WTC11 (cell line): ENCODE results near the gene DIO3. TPM values are rescaled to one million over a fixed set of nuclear protein-coding genes. Genes with fewer than 3 reads are reported as not detected.

ENCODE experiments used
- ATAC-seq: fragments of 200-7000 bp; cut with Tn5 transposase; 2 replicates; pipeline ENCODE4 v1.10.0; 2021; ENCODE audit warnings: mild to moderate bottlenecking, moderate library complexity
- CTCF ChIA-PET: fragments of 300-600 bp; sonication (Branson Sonifier 250); formaldehyde crosslinking; loops from one replicate; lab custom pipeline; 2021; ENCODE audit warnings: antibody characterized with exemption; lab: Charles Lee
- POLR2A ChIA-PET: fragments of 350-600 bp; sonication (Branson Sonifier 250); formaldehyde crosslinking; loops from one replicate; lab custom pipeline; 2021; ENCODE audit warnings: antibody characterized with exemption; lab: Charles Lee
- DNase-seq: peaks from one replicate; pipeline ENCODE4 v3.0.0; 2021; ENCODE audit warnings: low spot score
- H3K27ac Mint-ChIP-seq: 2 replicates; pipeline ENCODE4 v1.8.0; 2021; ENCODE audit warnings: mixed read lengths
- H3K27me3 Mint-ChIP-seq: 2 replicates; pipeline ENCODE4 v1.8.0; 2021; ENCODE audit warnings: low read depth, mild to moderate bottlenecking, moderate library complexity, mixed read lengths
- H3K36me3 Mint-ChIP-seq: 2 replicates; pipeline ENCODE4 v1.8.0; 2021; ENCODE audit warnings: mixed read lengths
- H3K4me1 Mint-ChIP-seq: 2 replicates; pipeline ENCODE4 v1.8.0; 2022; ENCODE audit warnings: mixed read lengths
- H3K4me3 Mint-ChIP-seq: 2 replicates; pipeline ENCODE4 v1.8.0; 2021; ENCODE audit warnings: mild to moderate bottlenecking, moderate library complexity, mixed read lengths
- H3K9me3 Mint-ChIP-seq: 2 replicates; pipeline ENCODE4 v1.8.0; 2021; ENCODE audit warnings: mixed read lengths
- AFF4 ChIP-seq: sonication (generic); formaldehyde crosslinking; IDR thresholded peaks from 2 replicates; pipeline ENCODE4 v1.8.1; 2023; ENCODE audit warnings: mild to moderate bottlenecking, missing genetic modification reagents, borderline replicate concordance
- CDX4 ChIP-seq: fragments of 250-450 bp; sonication (Bioruptor Pico); IDR thresholded peaks from 2 replicates; pipeline ENCODE4 v1.9.0; 2021; ENCODE audit warnings: moderate library complexity, mild to moderate bottlenecking, inconsistent platforms, borderline replicate concordance
- E2F5 ChIP-seq: sonication (generic); formaldehyde crosslinking; IDR thresholded peaks from 2 replicates; pipeline ENCODE4 v1.8.1; 2022; ENCODE audit warnings: mild to moderate bottlenecking, moderate library complexity, missing genetic modification reagents
- FOXJ3 ChIP-seq: sonication (generic); formaldehyde crosslinking; IDR thresholded peaks from 2 replicates; pipeline ENCODE4 v1.9.0; 2021; ENCODE audit warnings: missing genetic modification reagents, mild to moderate bottlenecking, borderline replicate concordance
- GTF2I ChIP-seq: fragments of 250-450 bp; sonication (Bioruptor Pico); conservative IDR thresholded peaks from 2 replicates; pipeline ENCODE4 v1.4.0; 2021; ENCODE audit warnings: mild to moderate bottlenecking
- IRF2 ChIP-seq: sonication (generic); formaldehyde crosslinking; IDR thresholded peaks from 2 replicates; pipeline ENCODE4 v1.8.0; 2022; ENCODE audit warnings: low read depth, missing genetic modification reagents, borderline replicate concordance
- OVOL2 ChIP-seq: fragments of 250-450 bp; sonication (Bioruptor Pico); IDR thresholded peaks from 2 replicates; pipeline ENCODE4 v1.9.0; 2021; ENCODE audit warnings: mild to moderate bottlenecking, borderline replicate concordance
- PREB ChIP-seq: sonication (generic); formaldehyde crosslinking; IDR thresholded peaks from 2 replicates; pipeline ENCODE4 v1.8.1; 2022; ENCODE audit warnings: mild to moderate bottlenecking, missing genetic modification reagents, moderate library complexity, borderline replicate concordance
- SMAD3 ChIP-seq: sonication (generic); formaldehyde crosslinking; IDR thresholded peaks from 2 replicates; pipeline ENCODE4 v1.8.0; 2022; ENCODE audit warnings: missing genetic modification reagents, mild to moderate bottlenecking, borderline replicate concordance
- SMAD4 ChIP-seq: sonication (generic); formaldehyde crosslinking; IDR thresholded peaks from 2 replicates; pipeline ENCODE4 v1.8.0; 2022; ENCODE audit warnings: mild to moderate bottlenecking, missing genetic modification reagents
- SOX15 ChIP-seq: fragments of 250-450 bp; sonication (Bioruptor Pico); IDR thresholded peaks from 2 replicates; pipeline ENCODE4 v1.9.0; 2021; ENCODE audit warnings: mild to moderate bottlenecking
- USF2 ChIP-seq: sonication (generic); formaldehyde crosslinking; IDR thresholded peaks from 2 replicates; pipeline ENCODE4 v1.8.1; 2023; ENCODE audit warnings: mild to moderate bottlenecking, missing genetic modification reagents, moderate library complexity
- ZBTB21 ChIP-seq: sonication (generic); formaldehyde crosslinking; IDR thresholded peaks from 2 replicates; pipeline ENCODE4 v1.8.1; 2023; ENCODE audit warnings: mild to moderate bottlenecking, missing genetic modification reagents, borderline replicate concordance
- ZNF671 ChIP-seq: fragments of 250-450 bp; sonication (Bioruptor Pico); IDR thresholded peaks from 2 replicates; pipeline ENCODE4 v1.8.0; 2021; ENCODE audit warnings: mild to moderate bottlenecking
- total RNA-seq: library from RNA; stranded (reverse); gene quantifications from 3 replicates; pipeline ENCODE4 v1.2.3, GENCODE V29; 2021
- TF ChIP-seq, protein P1 (sequence below): sonication (generic); formaldehyde crosslinking; IDR thresholded peaks from 2 replicates; pipeline ENCODE4 v1.8.0; 2023; ENCODE audit warnings: missing genetic modification reagents, mild to moderate bottlenecking, borderline replicate concordance
- TF ChIP-seq, protein P2 (sequence below): fragments of 250-450 bp; sonication (Bioruptor Pico); IDR thresholded peaks from 2 replicates; pipeline ENCODE4 v1.9.0; 2021; ENCODE audit warnings: mild to moderate bottlenecking
- TF ChIP-seq, protein P3 (sequence below): fragments of 250-450 bp; sonication (Bioruptor Pico); conservative IDR thresholded peaks from 2 replicates; pipeline ENCODE4 v1.9.0; 2021; ENCODE audit warnings: mild to moderate bottlenecking
- TF ChIP-seq, protein P4 (sequence below): fragments of 250-450 bp; sonication (Bioruptor Pico); IDR thresholded peaks from 2 replicates; pipeline ENCODE4 v1.8.0; 2021; ENCODE audit warnings: mild to moderate bottlenecking

Gene DIO3
- total RNA-seq, 1 experiment from 2014 or later = 0.52 TPM

- TF ChIP-seq, protein P1, sequence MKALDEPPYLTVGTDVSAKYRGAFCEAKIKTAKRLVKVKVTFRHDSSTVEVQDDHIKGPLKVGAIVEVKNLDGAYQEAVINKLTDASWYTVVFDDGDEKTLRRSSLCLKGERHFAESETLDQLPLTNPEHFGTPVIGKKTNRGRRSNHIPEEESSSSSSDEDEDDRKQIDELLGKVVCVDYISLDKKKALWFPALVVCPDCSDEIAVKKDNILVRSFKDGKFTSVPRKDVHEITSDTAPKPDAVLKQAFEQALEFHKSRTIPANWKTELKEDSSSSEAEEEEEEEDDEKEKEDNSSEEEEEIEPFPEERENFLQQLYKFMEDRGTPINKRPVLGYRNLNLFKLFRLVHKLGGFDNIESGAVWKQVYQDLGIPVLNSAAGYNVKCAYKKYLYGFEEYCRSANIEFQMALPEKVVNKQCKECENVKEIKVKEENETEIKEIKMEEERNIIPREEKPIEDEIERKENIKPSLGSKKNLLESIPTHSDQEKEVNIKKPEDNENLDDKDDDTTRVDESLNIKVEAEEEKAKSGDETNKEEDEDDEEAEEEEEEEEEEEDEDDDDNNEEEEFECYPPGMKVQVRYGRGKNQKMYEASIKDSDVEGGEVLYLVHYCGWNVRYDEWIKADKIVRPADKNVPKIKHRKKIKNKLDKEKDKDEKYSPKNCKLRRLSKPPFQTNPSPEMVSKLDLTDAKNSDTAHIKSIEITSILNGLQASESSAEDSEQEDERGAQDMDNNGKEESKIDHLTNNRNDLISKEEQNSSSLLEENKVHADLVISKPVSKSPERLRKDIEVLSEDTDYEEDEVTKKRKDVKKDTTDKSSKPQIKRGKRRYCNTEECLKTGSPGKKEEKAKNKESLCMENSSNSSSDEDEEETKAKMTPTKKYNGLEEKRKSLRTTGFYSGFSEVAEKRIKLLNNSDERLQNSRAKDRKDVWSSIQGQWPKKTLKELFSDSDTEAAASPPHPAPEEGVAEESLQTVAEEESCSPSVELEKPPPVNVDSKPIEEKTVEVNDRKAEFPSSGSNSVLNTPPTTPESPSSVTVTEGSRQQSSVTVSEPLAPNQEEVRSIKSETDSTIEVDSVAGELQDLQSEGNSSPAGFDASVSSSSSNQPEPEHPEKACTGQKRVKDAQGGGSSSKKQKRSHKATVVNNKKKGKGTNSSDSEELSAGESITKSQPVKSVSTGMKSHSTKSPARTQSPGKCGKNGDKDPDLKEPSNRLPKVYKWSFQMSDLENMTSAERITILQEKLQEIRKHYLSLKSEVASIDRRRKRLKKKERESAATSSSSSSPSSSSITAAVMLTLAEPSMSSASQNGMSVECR = no peak
- no peak for TF ChIP-seq E2F5
- no peak for TF ChIP-seq IRF2
- TF ChIP-seq SMAD3 = no peak
- no peak for TF ChIP-seq USF2 (CRISPR knock-in tag)
- no peak for TF ChIP-seq ZNF671 (CRISPR knock-in tag)
- TF ChIP-seq, protein P2, sequence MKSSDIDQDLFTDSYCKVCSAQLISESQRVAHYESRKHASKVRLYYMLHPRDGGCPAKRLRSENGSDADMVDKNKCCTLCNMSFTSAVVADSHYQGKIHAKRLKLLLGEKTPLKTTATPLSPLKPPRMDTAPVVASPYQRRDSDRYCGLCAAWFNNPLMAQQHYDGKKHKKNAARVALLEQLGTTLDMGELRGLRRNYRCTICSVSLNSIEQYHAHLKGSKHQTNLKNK (CRISPR knock-in tag) = no peak
- TF ChIP-seq CDX4 (CRISPR knock-in tag) = no peak
- no peak for TF ChIP-seq SOX15 (CRISPR knock-in tag)
- no peak for TF ChIP-seq SMAD4 (CRISPR knock-in tag)
- no peak for TF ChIP-seq PREB
- no peak for TF ChIP-seq OVOL2
- no peak for TF ChIP-seq ZBTB21 (CRISPR knock-in tag)
These were observed 47.2 kb upstream of the DIO3 start (continued) for GRCh38 chr14:101514136-101514535.

DNA sequence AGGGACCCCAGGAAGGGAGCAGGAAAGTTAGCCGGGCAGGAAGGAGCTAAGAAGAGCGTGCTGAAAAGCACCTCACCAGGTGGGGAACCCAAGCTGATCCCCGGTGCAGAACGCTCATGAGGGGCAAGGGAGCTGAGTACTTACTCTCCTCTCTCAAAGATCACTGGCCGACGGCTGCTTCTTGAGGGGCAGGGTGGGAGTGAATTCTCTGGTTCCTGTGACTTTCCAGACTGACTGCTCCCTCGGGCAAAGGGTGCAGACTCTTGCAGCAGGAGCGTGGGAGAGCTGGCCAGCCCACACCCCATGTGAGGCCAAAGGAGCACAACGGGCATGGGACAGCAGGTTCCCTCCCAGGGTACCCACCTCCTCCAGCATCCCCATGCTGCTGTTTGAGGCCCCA is 44.9 kb upstream of the DIO3 start:
- H3K36me3 Mint-ChIP-seq = peaks cover 13% of the 10 kb centered on the region
- POLR2A ChIA-PET = no interaction called here
- ATAC-seq = no peak
- no peak overlapping the region for H3K27ac Mint-ChIP-seq
- H3K27me3 Mint-ChIP-seq = no peaks in the 10 kb centered on the region
- peaks cover 14% of the 10 kb centered on the region for H3K9me3 Mint-ChIP-seq
- CTCF ChIA-PET = interaction anchor here (0.6 to 2.1 kb wide), 3 partner anchors 12 to 126 kb away, joined by 3 to 8 read pairs (median 6); no protein-coding TSS in a partner anchor
- DNase-seq = no peak
- peaks cover 5% of the 10 kb centered on the region; the same call in 1 of the 2 replicates for H3K4me1 Mint-ChIP-seq
- no peak overlapping the region for H3K4me3 Mint-ChIP-seq
- TF ChIP-seq, protein P3, sequence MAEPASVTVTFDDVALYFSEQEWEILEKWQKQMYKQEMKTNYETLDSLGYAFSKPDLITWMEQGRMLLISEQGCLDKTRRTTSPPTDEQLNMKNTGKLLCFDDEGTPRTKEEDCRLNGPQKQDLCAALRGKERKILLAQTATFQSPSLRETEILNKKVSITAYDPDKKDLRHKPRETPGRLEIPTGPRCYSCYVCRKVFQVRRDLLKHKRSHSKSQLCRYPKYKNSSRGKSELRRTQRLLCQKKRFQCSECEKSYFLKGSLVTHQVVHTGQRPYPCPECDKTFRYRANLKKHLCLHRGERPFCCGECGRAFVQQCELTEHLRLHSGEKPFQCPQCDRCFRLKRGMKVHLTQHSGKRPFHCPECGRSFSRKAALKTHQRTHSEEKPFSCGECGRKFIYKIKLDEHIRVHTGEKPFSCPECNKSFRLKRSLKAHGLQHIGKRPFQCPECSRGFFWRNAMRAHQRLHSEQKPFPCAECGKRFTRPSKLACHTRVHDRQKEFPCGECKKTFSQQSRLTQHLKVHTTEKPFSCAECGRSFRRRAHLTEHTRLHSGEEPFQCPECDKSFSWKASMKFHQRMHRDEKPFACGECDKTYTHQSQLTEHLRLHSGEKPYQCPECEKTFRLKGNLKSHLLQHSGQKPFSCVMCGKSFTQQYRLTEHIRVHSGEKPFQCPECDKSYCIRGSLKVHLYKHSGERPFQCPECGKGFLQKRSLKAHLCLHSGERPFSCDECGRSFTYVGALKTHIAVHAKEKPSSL (CRISPR knock-in tag) = no peak
- TF ChIP-seq FOXJ3 (CRISPR knock-in tag) = no peak
- TF ChIP-seq, protein P4, sequence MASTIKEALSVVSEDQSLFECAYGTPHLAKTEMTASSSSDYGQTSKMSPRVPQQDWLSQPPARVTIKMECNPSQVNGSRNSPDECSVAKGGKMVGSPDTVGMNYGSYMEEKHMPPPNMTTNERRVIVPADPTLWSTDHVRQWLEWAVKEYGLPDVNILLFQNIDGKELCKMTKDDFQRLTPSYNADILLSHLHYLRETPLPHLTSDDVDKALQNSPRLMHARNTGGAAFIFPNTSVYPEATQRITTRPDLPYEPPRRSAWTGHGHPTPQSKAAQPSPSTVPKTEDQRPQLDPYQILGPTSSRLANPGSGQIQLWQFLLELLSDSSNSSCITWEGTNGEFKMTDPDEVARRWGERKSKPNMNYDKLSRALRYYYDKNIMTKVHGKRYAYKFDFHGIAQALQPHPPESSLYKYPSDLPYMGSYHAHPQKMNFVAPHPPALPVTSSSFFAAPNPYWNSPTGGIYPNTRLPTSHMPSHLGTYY = no peak
- TF ChIP-seq AFF4 (CRISPR knock-in tag) = no peak
- TF ChIP-seq, protein P2 (CRISPR knock-in tag) = no peak
- TF ChIP-seq GTF2I = no peak
